ENCODE measurements around the gene FGGY.
"Not testable (repeated sequence)": the region's sequence is repeated elsewhere in the genome, so short reads cannot be mapped to it uniquely, and the experiment has no call there.

FGGY gene

GRCh38 chr1:59718064-59718988 is 421.4 kb downstream of the FGGY start:
- no peak for DNase-seq

GRCh38 chr1:59718989-59719360 is 422.1 kb downstream of the FGGY start:
- DNase-seq, result no peak

- no peak for DNase-seq
Observed at GRCh38 chr1:59720326-59721115, 423.6 kb downstream of the FGGY start.

GRCh38 chr1:59730302-59730701 is 433.4 kb downstream of the FGGY start:
- DNase-seq, result no peak

- DNase-seq, result peak; percentile 10
Observed at GRCh38 chr1:59730759-59731478, 434.0 kb downstream of the FGGY start.

GRCh38 chr1:59731591-59731990 is 434.7 kb downstream of the FGGY start:
- no peak for DNase-seq

- no peak for DNase-seq
Observed at GRCh38 chr1:59732214-59732955, 435.5 kb downstream of the FGGY start.

GRCh38 chr1:59733443-59734141 is 436.7 kb downstream of the FGGY start:
- DNase-seq, result no peak

- DNase-seq, result not testable (repeated sequence)
Observed at GRCh38 chr1:59735927-59736326, 439.0 kb downstream of the FGGY start.

GRCh38 chr1:59736744-59737143 is 439.9 kb downstream of the FGGY start:
- DNase-seq, result no peak

GRCh38 chr1:59737638-59738037 is 440.7 kb downstream of the FGGY start:
- DNase-seq, result no peak

- DNase-seq, result no peak
Observed at GRCh38 chr1:59738152-59738551, 441.3 kb downstream of the FGGY start.

GRCh38 chr1:59738591-59739015 is 441.7 kb downstream of the FGGY start:
- DNase-seq, result no peak

GRCh38 chr1:59739111-59739510 is 442.2 kb downstream of the FGGY start:
- DNase-seq, result no peak

- no peak for DNase-seq
Observed at GRCh38 chr1:59742526-59742925, 445.6 kb downstream of the FGGY start.

GRCh38 chr1:59743324-59744091 is 446.6 kb downstream of the FGGY start:
- DNase-seq, result no peak

GRCh38 chr1:59747420-59748024 is 450.6 kb downstream of the FGGY start:
- no peak for DNase-seq

GRCh38 chr1:59748123-59748522 is 451.2 kb downstream of the FGGY start:
- no peak for DNase-seq

- DNase-seq, result no peak
Observed at GRCh38 chr1:59750328-59751003, 453.6 kb downstream of the FGGY start.

GRCh38 chr1:59751004-59751395 is 454.1 kb downstream of the FGGY start:
- no peak for DNase-seq
